Measurements from ENCODE around the gene PLCH2. TPM values are rescaled to one million over a fixed set of nuclear protein-coding genes. Genes with fewer than 3 reads are reported as not detected.

The PLCH2 gene
- total RNA-seq, 1 donor, result under 0.01 TPM

DNA sequence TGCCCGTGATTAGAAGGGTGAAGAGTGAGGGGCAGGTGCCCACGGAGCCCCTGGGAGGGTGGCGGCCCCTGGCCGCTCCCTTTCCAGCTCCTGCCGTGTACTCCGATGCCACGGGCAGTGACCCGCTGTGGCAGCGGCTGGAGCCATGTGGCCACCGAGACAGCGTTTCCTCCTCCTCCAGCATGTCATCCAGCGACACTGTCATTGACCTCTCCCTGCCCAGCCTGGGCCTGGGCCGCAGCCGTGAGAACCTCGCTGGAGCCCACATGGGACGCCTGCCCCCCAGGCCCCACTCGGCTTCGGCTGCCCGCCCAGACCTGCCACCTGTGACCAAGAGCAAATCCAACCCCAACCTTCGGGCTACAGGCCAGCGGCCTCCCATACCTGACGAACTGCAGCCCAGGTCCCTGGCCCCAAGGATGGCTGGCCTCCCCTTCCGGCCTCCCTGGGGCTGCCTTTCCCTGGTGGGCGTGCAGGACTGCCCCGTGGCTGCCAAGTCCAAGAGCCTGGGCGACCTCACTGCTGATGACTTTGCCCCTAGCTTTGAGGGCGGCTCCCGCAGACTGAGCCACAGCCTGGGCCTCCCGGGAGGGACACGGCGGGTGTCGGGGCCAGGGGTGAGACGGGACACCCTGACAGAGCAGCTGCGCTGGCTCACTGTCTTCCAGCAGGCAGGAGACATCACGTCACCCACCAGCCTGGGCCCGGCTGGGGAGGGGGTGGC lies 28.3 kb downstream of the PLCH2 start:
- H3K4me3 ChIP-seq (ENCODE audit: low read depth, low read length), result no peak overlapping the region
- TF ChIP-seq, protein P1, sequence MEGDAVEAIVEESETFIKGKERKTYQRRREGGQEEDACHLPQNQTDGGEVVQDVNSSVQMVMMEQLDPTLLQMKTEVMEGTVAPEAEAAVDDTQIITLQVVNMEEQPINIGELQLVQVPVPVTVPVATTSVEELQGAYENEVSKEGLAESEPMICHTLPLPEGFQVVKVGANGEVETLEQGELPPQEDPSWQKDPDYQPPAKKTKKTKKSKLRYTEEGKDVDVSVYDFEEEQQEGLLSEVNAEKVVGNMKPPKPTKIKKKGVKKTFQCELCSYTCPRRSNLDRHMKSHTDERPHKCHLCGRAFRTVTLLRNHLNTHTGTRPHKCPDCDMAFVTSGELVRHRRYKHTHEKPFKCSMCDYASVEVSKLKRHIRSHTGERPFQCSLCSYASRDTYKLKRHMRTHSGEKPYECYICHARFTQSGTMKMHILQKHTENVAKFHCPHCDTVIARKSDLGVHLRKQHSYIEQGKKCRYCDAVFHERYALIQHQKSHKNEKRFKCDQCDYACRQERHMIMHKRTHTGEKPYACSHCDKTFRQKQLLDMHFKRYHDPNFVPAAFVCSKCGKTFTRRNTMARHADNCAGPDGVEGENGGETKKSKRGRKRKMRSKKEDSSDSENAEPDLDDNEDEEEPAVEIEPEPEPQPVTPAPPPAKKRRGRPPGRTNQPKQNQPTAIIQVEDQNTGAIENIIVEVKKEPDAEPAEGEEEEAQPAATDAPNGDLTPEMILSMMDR (IDR thresholded peaks at IDR 0.05; ENCODE audit: insufficient read depth, low read depth, low read length), result no peak
- DNase-seq (ENCODE audit: low read depth), result peak; percentile 14

DNA sequence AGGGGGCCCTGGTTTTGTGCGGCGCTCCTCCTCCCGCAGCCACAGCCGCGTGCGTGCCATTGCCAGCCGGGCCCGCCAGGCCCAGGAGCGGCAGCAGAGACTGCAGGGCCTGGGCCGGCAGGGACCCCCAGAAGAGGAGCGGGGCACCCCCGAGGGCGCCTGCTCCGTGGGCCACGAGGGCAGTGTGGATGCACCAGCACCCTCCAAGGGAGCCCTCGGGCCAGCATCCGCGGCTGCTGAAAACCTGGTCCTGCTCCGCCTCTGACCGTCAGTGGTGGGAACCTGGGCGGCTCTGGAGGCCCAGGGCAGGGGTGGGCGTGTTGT lies 28.8 kb downstream of the PLCH2 start:
- TF ChIP-seq, protein P1 (IDR thresholded peaks at IDR 0.05; ENCODE audit: insufficient read depth, low read depth, low read length), result no peak
- H3K4me3 ChIP-seq (ENCODE audit: low read depth, low read length), result no peak overlapping the region
- DNase-seq (ENCODE audit: low read depth), result no peak

DNA sequence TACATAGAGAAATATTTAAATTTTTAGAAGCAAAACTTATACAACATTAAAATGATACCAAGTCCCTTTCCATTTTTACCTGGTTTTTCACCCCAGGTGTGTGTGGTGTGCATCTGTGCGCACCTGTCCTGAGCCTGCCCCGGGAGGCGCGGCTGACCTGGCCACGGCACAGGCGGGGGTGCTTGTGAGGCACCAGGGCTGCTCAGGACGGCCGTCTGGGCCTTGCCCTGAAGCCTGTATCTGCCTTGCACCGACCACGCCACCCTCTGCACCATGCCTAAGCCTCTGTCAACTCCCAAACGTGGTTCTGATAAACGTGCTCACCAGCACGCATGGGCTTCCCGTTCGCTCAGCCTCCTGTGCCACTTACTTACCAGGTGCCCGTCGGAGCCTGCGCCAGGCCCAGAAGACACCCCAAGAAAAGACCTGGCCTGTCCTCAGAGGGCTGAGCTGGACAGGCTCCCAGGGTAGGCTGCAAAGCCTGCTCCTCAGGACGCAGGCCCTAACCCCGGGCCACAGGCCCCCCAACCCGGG lies 29.4 kb downstream of the PLCH2 start:
- TF ChIP-seq, protein P1 (IDR thresholded peaks at IDR 0.05; ENCODE audit: insufficient read depth, low read depth, low read length), result no peak
- DNase-seq (ENCODE audit: low read depth), result no peak

DNA sequence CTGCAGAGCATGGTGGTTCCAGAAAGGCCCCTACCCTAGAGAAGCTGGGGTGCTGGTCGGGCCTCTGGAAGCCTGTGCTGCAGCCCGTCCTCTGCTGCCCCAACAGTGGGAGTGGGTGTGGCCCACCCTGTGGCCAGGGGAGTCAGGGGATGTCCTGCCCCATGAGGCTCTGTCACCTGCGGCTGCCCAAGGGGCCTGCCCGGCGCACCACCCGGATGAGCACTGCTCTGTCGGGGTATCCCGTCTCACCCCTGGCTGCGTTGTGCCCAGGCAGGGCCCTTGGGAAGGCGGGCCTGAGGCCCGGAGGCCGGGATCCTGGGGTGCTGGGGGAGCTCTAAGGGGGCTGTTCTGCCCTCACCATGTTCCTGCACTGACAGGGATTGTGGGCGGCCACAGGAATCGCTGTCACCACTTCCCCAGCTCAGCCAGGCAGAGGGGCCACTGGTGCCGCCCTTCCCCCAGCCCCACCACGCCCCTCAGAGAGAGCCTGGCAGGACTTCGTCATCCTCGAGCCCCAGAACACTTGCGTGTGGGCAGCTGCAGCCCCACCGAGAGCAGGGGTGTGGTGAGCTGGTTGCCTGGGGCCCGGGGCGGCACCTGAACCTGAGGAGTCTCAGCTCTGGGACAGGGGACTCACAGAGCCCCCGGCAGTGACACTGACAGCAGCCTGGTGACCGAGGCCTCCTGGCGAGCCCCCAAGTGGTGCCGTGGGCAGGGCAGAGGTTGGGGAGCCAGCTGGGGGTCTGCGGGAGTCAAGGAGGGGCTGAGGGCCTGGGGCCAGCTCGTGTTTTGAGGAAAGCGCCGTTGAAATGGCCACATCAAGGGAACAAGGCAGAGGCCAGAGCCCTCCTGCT lies 30.1 kb downstream of the PLCH2 start:
- TF ChIP-seq, protein P1 (IDR thresholded peaks at IDR 0.05; ENCODE audit: insufficient read depth, low read depth, low read length), result no peak
- DNase-seq (ENCODE audit: low read depth), result no peak
- no peak overlapping the region for H3K4me3 ChIP-seq (ENCODE audit: low read depth, low read length)

More for the DNA sequence above, 29.4 kb downstream of the PLCH2 start:
- H3K4me3 ChIP-seq (ENCODE audit: low read depth, low read length), result no peak overlapping the region

DNA sequence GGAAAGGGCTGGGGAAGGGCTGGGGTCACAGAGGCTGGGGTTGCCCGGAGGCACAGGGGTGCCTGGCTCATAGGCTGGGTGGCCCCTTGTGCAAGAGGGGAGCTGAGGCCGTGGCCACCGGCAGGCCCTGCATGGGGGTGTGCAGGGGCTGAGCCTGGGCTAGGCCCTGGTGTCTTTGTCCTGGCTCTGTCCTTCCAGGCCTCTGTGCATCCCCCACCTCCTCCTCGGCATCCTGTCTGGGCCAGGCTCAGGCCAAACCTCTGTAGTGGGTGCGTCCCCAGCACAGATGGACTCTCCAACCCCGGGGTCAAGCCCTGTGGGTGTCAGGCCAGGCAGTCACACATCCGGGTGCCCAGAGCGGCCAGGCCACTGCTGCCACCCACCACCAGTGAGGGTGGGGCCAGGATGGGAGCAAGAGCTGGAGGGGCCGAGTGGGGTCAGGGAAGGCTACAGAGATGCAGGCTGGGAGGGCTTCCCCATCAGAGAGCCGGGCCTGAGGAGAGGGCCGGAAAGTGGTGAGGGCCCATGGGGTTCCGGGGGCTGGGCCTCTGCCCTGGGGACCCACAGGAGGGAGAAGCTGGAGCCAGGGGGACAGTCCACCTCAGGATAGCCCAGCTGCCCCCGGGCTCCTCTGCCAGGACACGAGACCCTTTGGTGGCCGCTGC lies 30.9 kb downstream of the PLCH2 start:
- H3K4me3 ChIP-seq (ENCODE audit: low read depth, low read length), result no peak overlapping the region
- DNase-seq (ENCODE audit: low read depth), result no peak
- TF ChIP-seq, protein P1 (IDR thresholded peaks at IDR 0.05; ENCODE audit: insufficient read depth, low read depth, low read length), result no peak

DNA sequence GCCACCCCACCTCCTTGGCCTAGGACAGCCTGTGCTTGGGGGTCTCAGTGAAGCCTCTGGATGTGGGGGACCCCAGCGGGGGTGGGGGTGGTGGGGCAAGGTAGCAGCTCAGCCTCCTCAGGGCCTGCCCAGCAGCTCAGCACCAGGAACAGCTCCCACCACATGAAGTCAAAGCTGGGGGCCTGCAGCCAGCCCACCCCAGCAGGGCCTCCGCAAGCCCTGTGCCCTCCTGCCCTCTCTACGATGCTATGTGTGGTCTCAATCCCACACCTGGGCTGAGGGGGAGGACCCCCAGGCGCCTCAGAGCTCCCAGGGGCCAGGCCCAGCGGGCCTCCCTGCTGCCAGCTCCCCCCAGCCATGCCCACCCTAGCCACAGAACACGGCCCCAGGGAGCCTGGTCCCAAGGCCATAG lies 31.7 kb downstream of the PLCH2 start:
- no peak overlapping the region for H3K4me3 ChIP-seq (ENCODE audit: low read depth, low read length)
- DNase-seq (ENCODE audit: low read depth), result no peak
- TF ChIP-seq, protein P1 (IDR thresholded peaks at IDR 0.05; ENCODE audit: insufficient read depth, low read depth, low read length), result no peak

Measured in fibroblast of villous mesenchyme (primary cell).